K562 (cell line): Measurements from ENCODE around the gene MICAL1. TPM values are rescaled to one million over a fixed set of nuclear protein-coding genes. Genes with fewer than 3 reads are reported as not detected.

Experiments used
- BRCA1 ChIP-seq, 2 experiments: fragments of 450-650 bp in 1 of 2; sonication (generic) in 1 of 2; formaldehyde crosslinking in 1 of 2; IDR thresholded peaks; 2 replicates each; pipeline versions ENCODE4 v1.5.0 to v1.6.1; 2017 to 2020; ENCODE audit warnings: mild to moderate bottlenecking in 1 of 2, missing genetic modification reagents in 1 of 2
- CBFB ChIP-seq: sonication (generic); formaldehyde crosslinking; IDR thresholded peaks from 2 replicates; pipeline ENCODE4 v1.4.0; 2020; ENCODE audit warnings: mild to moderate bottlenecking, missing genetic modification reagents
- CREM ChIP-seq: IDR thresholded peaks from 2 replicates; pipeline ENCODE4 v1.6.1; 2014; ENCODE audit warnings: antibody characterized with exemption, low read depth
- DACH1 ChIP-seq: fragments of 450-650 bp; IDR thresholded peaks from 2 replicates; pipeline ENCODE4 v1.6.1; 2018; ENCODE audit not compliant: partially characterized antibody
- EP300 ChIP-seq: IDR thresholded peaks from 2 replicates; pipeline ENCODE4 v1.6.1; 2012; ENCODE audit warnings: low read length, improper control_type of control experiment
- ESRRB ChIP-seq: fragments of 250-450 bp; sonication (Bioruptor Pico); IDR thresholded peaks from 2 replicates; pipeline ENCODE4 v1.5.0; 2020; ENCODE audit warnings: mild to moderate bottlenecking, moderate library complexity, borderline replicate concordance
- FOXA3 ChIP-seq, 2 experiments: fragments of 450-650 bp in 1 of 2; sonication (generic) in 1 of 2; formaldehyde crosslinking; IDR thresholded peaks in 1 of 2; conservative IDR thresholded peaks in 1 of 2; 2 replicates each; pipeline versions ENCODE4 v1.4.0 to v1.8.0; 2020 to 2022; ENCODE audit warnings: mild to moderate bottlenecking in 2 of 2, missing genetic modification reagents in 1 of 2
- GATAD2A ChIP-seq: fragments of 450-650 bp; IDR thresholded peaks from 2 replicates; pipeline ENCODE4 v1.6.1; 2017
- NCOA6 ChIP-seq: fragments of 450-650 bp; IDR thresholded peaks from 2 replicates; pipeline ENCODE4 v1.6.1; 2017; ENCODE audit warnings: mild to moderate bottlenecking
- NFE2 ChIP-seq: IDR thresholded peaks from 2 replicates; pipeline ENCODE4 v1.6.1; 2014; ENCODE audit warnings: antibody characterized with exemption, low read depth
- NFYB ChIP-seq: IDR thresholded peaks from 2 replicates; pipeline ENCODE4 v1.6.1; 2011; ENCODE audit warnings: mild to moderate bottlenecking, moderate library complexity; ENCODE audit not compliant: insufficient read length; ENCODE audit errors: extremely low read depth
- PML ChIP-seq: IDR thresholded peaks from 2 replicates; pipeline ENCODE4 v1.6.1; 2012; ENCODE audit warnings: low read length, inconsistent platforms
- POLR2AphosphoS5 ChIP-seq: IDR thresholded peaks from 2 replicates; pipeline ENCODE4 v1.6.1; 2011; ENCODE audit warnings: mild to moderate bottlenecking, low read depth, low read length, moderate library complexity; ENCODE audit not compliant: control insufficient read depth, insufficient read depth
- PREB ChIP-seq: sonication (generic); formaldehyde crosslinking; IDR thresholded peaks from 2 replicates; pipeline ENCODE4 v1.8.1; 2023; ENCODE audit warnings: mild to moderate bottlenecking, missing genetic modification reagents
- PTRF ChIP-seq: fragments of 450-650 bp; IDR thresholded peaks from 2 replicates; pipeline ENCODE4 v1.6.1; 2016; ENCODE audit warnings: mild to moderate bottlenecking, missing genetic modification characterization, missing compliant biosample characterization
- RAD51 ChIP-seq: fragments of 450-650 bp; IDR thresholded peaks from 2 replicates; pipeline ENCODE4 v1.7.1; 2016; ENCODE audit warnings: low read depth, mild to moderate bottlenecking, borderline replicate concordance
- SIX5 ChIP-seq, 2 experiments: IDR thresholded peaks; 2 replicates each; pipeline ENCODE4 v1.6.1; 2011; ENCODE audit warnings: low read length in 2 of 2, borderline replicate concordance in 1 of 2, low read depth in 1 of 2, mild to moderate bottlenecking in 1 of 2, moderate library complexity in 1 of 2; ENCODE audit not compliant: insufficient read depth in 1 of 2
- TOE1 ChIP-seq, 2 experiments: fragments of 450-650 bp in 1 of 2; sonication (generic) in 1 of 2; formaldehyde crosslinking in 1 of 2; IDR thresholded peaks; 2 replicates each; pipeline versions ENCODE4 v1.7.1 to v1.8.0; 2016 to 2022; ENCODE audit warnings: borderline replicate concordance in 2 of 2, mild to moderate bottlenecking in 2 of 2, antibody characterized with exemption in 1 of 2, inconsistent platforms in 1 of 2, low read depth in 1 of 2, missing genetic modification reagents in 1 of 2, moderate library complexity in 1 of 2
- ZNF263 ChIP-seq: sonication (generic); formaldehyde crosslinking; IDR thresholded peaks from 2 replicates; pipeline ENCODE4 v1.8.0; 2022; ENCODE audit warnings: mild to moderate bottlenecking, missing genetic modification reagents, borderline replicate concordance
- ZNF324 ChIP-seq: fragments of 250-450 bp; sonication (Bioruptor Pico); IDR thresholded peaks from 2 replicates; pipeline ENCODE4 v1.4.0; 2020; ENCODE audit warnings: mild to moderate bottlenecking
- ZNF707 ChIP-seq: fragments of 250-450 bp; sonication (Bioruptor Pico); conservative IDR thresholded peaks from 2 replicates; pipeline ENCODE4 v1.8.0; 2022; ENCODE audit warnings: inconsistent platforms, mild to moderate bottlenecking, moderate library complexity
- polyA plus RNA-seq, 8 experiments: library from polyadenylated mRNA; depleted of rRNA in 4 of 8; stranded (reverse) in 5 of 8; unstranded in 3 of 8; fragments of >200 nt; fragmentation: Nextera tagmentation in 2 of 8; fragmentation: Illumina TruSeq in 1 of 8; extraction: Ambion mirVana in 2 of 8; extraction: Trizol in 1 of 8; gene quantifications; 2 replicates each; pipeline versions ENCODE4 v1.2.1 to v1.2.3, GENCODE V29; 2011 to 2014; ENCODE audit warnings: inconsistent platforms in 1 of 8, missing spikeins in 1 of 8
- total RNA-seq, 7 experiments: library from RNA; depleted of rRNA in 6 of 7; stranded (reverse); fragments of >200 nt in 6 of 7; fragmentation: Illumina TruSeq in 2 of 7; extraction: Trizol in 2 of 7; gene quantifications; 2 replicates each; pipeline versions ENCODE4 v1.2.1 to v1.2.3, GENCODE V29; 2011 to 2021; ENCODE audit warnings: low replicate concordance in 1 of 7
- TF ChIP-seq, protein P1 (sequence below): sonication (generic); formaldehyde crosslinking; IDR thresholded peaks from 2 replicates; pipeline ENCODE4 v1.8.0; 2023; ENCODE audit warnings: mild to moderate bottlenecking, missing genetic modification reagents
- TF ChIP-seq, protein P2 (sequence below): sonication (generic); formaldehyde crosslinking; IDR thresholded peaks from 2 replicates; pipeline ENCODE4 v1.4.0; 2020; ENCODE audit warnings: mild to moderate bottlenecking, missing genetic modification reagents

The MICAL1 gene
- total and polyA plus RNA-seq, 9 of the 15 experiments (the other 6 are each of a cell fraction or from before 2014, with no cell fraction given) = 0.07 to 15.2 (median 7.0) TPM

GRCh38 chr6:109455437-109456110 lies at the start of gene MICAL1 (continued):
- TF ChIP-seq NFYB (no peak), GATAD2A (no peak), ZNF263 (CRISPR knock-in tag) (0 out of 2 replicates have a peak, but pooled peaks have one; percentile 28), RAD51 (no peak), CREM (no peak; the same call in 1 of the 2 replicates), FOXA3 (CRISPR knock-in tag; conservative IDR thresholded peaks at IDR 0.05 in 1 of 2, IDR thresholded peaks at IDR 0.05 in 1 of 2) (no peak), SIX5 (IDR thresholded peaks at IDR 0.05; ENCODE audit: borderline replicate concordance in 1 of 2, insufficient read depth in 1 of 2, low read depth in 1 of 2, low read length in 2 of 2) (no peak), NFE2 (no peak), PML (no peak), PREB (CRISPR knock-in tag) (no peak), TOE1 (IDR thresholded peaks at IDR 0.05; ENCODE audit: borderline replicate concordance) (0 out of 2 replicates have a peak, but pooled peaks have one; percentile 34), TOE1 (CRISPR knock-in tag; IDR thresholded peaks at IDR 0.05; ENCODE audit: borderline replicate concordance, low read depth) (no peak), EP300 (no peak; the same call in 1 of the 2 replicates), DACH1 (no peak), BRCA1 (IDR thresholded peaks at IDR 0.05) (no peak), BRCA1 (CRISPR knock-in tag; IDR thresholded peaks at IDR 0.05) (no peak), ZNF324 (no peak), POLR2AphosphoS5 (no peak), ZNF707 (CRISPR knock-in tag) (no peak), CBFB (no peak), PTRF (tag) (no peak), ESRRB (CRISPR knock-in tag) (no peak), NCOA6 (peak; percentile 93)
- TF ChIP-seq, protein P1, sequence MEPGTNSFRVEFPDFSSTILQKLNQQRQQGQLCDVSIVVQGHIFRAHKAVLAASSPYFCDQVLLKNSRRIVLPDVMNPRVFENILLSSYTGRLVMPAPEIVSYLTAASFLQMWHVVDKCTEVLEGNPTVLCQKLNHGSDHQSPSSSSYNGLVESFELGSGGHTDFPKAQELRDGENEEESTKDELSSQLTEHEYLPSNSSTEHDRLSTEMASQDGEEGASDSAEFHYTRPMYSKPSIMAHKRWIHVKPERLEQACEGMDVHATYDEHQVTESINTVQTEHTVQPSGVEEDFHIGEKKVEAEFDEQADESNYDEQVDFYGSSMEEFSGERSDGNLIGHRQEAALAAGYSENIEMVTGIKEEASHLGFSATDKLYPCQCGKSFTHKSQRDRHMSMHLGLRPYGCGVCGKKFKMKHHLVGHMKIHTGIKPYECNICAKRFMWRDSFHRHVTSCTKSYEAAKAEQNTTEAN (CRISPR knock-in tag) = no peak
- TF ChIP-seq, protein P2, sequence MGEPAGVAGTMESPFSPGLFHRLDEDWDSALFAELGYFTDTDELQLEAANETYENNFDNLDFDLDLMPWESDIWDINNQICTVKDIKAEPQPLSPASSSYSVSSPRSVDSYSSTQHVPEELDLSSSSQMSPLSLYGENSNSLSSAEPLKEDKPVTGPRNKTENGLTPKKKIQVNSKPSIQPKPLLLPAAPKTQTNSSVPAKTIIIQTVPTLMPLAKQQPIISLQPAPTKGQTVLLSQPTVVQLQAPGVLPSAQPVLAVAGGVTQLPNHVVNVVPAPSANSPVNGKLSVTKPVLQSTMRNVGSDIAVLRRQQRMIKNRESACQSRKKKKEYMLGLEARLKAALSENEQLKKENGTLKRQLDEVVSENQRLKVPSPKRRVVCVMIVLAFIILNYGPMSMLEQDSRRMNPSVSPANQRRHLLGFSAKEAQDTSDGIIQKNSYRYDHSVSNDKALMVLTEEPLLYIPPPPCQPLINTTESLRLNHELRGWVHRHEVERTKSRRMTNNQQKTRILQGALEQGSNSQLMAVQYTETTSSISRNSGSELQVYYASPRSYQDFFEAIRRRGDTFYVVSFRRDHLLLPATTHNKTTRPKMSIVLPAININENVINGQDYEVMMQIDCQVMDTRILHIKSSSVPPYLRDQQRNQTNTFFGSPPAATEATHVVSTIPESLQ (CRISPR knock-in tag) = no peak
